PC-9 (cell line): Measurements from ENCODE around the gene RAB3IL1.

Experiments used
- CTCF ChIP-seq: fragments of 200-600 bp; sonication (generic); conservative IDR thresholded peaks from 2 replicates; pipeline ENCODE4 v1.6.1; 2017; ENCODE audit warnings: mixed run types, antibody characterized with exemption, mild to moderate bottlenecking, moderate library complexity
- EZH2 ChIP-seq: fragments of 200-600 bp; sonication (generic); IDR thresholded peaks from 2 replicates; pipeline ENCODE4 v1.8.0; 2017; ENCODE audit warnings: antibody characterized with exemption, low read depth

GRCh38 chr11:61927501-61927900 is 10.1 kb upstream of the RAB3IL1 start:
- TF ChIP-seq CTCF (no peak), EZH2 (no peak)
